Measurements from ENCODE around the gene FGF3. TPM values are rescaled to one million over a fixed set of nuclear protein-coding genes. Genes with fewer than 3 reads are reported as not detected.

The FGF3 gene
- total RNA-seq, 1 donor from 2014 or later, result not detected

DNA sequence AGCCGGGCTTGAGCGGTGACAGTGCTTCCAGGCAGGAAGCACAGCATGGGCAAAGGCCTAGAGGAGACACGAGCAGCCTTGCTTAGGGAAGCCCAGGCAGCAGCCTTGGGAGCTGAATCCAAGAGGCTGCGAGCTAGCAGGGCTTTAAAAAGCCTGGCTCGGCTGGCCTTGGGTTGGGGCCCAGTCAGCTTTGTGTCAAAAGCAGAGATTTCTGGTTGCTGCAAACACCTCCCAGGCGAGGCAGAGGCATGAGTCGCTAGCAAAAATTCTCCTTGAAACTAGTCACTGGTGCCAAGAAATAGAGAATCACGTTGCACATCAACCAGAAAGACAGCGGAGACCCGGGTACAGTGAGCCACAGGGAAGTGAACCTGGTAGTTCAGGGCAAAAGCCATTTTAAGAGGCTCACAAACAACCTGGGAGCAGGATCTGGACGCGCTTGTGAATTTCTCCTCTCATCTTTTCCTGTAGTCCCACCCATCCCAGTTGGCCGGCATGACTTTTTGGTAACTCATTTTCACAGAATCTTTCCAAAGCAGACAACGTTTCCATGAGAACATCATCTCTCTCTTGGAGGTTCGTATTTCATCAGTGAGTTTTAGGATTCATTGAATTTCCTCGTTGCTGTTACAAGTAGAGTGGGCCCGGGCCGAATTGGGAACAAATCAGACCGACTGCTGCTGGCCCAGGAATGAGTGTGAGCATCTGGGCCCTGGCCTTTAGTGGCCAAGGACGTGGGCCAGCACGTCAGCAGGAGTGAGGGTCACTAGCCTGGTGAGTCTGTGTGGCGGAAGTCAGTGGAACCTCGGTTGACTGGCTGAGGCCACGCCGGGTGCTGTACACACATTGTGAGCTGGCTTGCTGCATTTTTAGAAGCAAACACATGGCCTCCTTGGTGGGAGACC, 27.7 kb downstream of the FGF3 start:
- H3K4me3 Mint-ChIP-seq (ENCODE audit: unreplicated experiment), result no peak overlapping the region
- H3K27ac Mint-ChIP-seq (ENCODE audit: unreplicated experiment), result peak overlapping the region; percentile 8

DNA sequence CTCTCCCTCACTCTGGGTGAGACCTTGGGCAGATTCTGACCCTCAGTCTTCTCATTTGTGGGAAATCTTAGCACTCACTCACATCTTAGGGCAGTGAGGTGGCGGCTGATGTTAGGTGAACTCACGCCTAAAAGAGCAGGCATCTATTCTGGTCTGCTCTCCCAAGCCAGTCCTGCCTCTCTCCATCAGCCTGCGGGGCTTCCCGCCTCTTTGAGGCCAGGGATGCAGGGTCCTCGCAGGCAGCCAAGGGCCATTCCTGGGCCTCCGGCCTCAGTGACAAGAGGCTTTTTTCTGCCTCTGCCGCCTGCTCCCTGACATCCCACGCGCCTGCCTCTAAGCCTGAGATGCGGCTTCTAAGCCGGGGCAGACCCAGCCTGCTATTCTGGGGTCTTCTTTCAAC, 30.3 kb downstream of the FGF3 start:
- DNase-seq (ENCODE audit: low spot score), result no peak
- Mint-ChIP-seq H3K4me1 (ENCODE audit: low read depth) (peaks cover 10% of the 10 kb centered on the region), H3K27ac (ENCODE audit: unreplicated experiment) (no peak overlapping the region), H3K4me3 (ENCODE audit: unreplicated experiment) (no peak overlapping the region), H3K9me3 (ENCODE audit: low read depth) (no peaks in the 10 kb centered on the region), H3K36me3 (ENCODE audit: low read depth) (no peaks in the 10 kb centered on the region), H3K27me3 (ENCODE audit: low read depth) (peaks cover 4% of the 10 kb centered on the region)
- TF ChIP-seq, protein P1, sequence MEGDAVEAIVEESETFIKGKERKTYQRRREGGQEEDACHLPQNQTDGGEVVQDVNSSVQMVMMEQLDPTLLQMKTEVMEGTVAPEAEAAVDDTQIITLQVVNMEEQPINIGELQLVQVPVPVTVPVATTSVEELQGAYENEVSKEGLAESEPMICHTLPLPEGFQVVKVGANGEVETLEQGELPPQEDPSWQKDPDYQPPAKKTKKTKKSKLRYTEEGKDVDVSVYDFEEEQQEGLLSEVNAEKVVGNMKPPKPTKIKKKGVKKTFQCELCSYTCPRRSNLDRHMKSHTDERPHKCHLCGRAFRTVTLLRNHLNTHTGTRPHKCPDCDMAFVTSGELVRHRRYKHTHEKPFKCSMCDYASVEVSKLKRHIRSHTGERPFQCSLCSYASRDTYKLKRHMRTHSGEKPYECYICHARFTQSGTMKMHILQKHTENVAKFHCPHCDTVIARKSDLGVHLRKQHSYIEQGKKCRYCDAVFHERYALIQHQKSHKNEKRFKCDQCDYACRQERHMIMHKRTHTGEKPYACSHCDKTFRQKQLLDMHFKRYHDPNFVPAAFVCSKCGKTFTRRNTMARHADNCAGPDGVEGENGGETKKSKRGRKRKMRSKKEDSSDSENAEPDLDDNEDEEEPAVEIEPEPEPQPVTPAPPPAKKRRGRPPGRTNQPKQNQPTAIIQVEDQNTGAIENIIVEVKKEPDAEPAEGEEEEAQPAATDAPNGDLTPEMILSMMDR (IDR thresholded peaks at IDR 0.05), result no peak

More for the DNA sequence above, 27.7 kb downstream of the FGF3 start:
- Mint-ChIP-seq H3K4me1 (ENCODE audit: low read depth) (peaks cover 10% of the 10 kb centered on the region), H3K9me3 (ENCODE audit: low read depth) (no peaks in the 10 kb centered on the region), H3K27me3 (ENCODE audit: low read depth) (peaks cover 3% of the 10 kb centered on the region), H3K36me3 (ENCODE audit: low read depth) (no peaks in the 10 kb centered on the region)
- no peak for DNase-seq (ENCODE audit: low spot score)
- TF ChIP-seq, protein P1 (IDR thresholded peaks at IDR 0.05), result no peak

GRCh38 chr11:69787906-69788305, 31.3 kb downstream of the FGF3 start:
- Mint-ChIP-seq H3K4me3 (ENCODE audit: unreplicated experiment) (no peak overlapping the region), H3K4me1 (ENCODE audit: low read depth) (peaks cover 10% of the 10 kb centered on the region), H3K27ac (ENCODE audit: unreplicated experiment) (no peak overlapping the region), H3K36me3 (ENCODE audit: low read depth) (no peaks in the 10 kb centered on the region), H3K27me3 (ENCODE audit: low read depth) (peaks cover 5% of the 10 kb centered on the region), H3K9me3 (ENCODE audit: low read depth) (no peaks in the 10 kb centered on the region)
- DNase-seq (ENCODE audit: low spot score), result no peak
- TF ChIP-seq, protein P1 (IDR thresholded peaks at IDR 0.05), result no peak

- Mint-ChIP-seq H3K4me3 (ENCODE audit: unreplicated experiment) (no peak overlapping the region), H3K27me3 (ENCODE audit: low read depth) (peaks cover 8% of the 10 kb centered on the region), H3K36me3 (ENCODE audit: low read depth) (no peaks in the 10 kb centered on the region), H3K4me1 (ENCODE audit: low read depth) (peaks cover 10% of the 10 kb centered on the region), H3K9me3 (ENCODE audit: low read depth) (no peaks in the 10 kb centered on the region), H3K27ac (ENCODE audit: unreplicated experiment) (no peak overlapping the region)
- TF ChIP-seq, protein P1 (IDR thresholded peaks at IDR 0.05), result no peak
- no peak for DNase-seq (ENCODE audit: low spot score)
These were observed 31.8 kb downstream of the FGF3 start for GRCh38 chr11:69787457-69787856.

DNA sequence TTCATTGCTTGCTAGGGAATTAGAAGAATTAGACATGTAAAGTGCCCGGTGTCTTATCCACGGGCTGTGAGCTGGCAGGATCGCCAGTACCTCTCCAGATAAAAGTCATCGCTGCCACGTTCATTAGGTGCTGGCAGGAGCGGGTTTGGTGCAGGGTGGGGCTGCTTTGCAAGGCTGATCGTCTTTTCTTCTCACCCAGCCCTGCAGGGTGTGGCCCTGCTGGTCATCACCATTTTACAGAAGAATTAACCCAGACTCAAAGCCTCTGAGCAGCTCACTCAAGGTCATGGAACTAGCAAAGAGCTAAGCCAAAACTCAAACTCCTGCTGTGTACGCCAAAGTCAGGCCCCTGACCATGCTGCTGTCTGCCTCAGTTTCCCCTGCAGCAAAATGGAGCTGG, 38.0 kb downstream of the FGF3 start:
- no peak overlapping the region for H3K27ac Mint-ChIP-seq (ENCODE audit: unreplicated experiment)
- TF ChIP-seq, protein P1 (IDR thresholded peaks at IDR 0.05), result no peak
- no peaks in the 10 kb centered on the region for H3K9me3 Mint-ChIP-seq (ENCODE audit: low read depth)
- H3K4me3 Mint-ChIP-seq (ENCODE audit: unreplicated experiment), result no peak overlapping the region
- no peak for DNase-seq (ENCODE audit: low spot score)
- no peaks in the 10 kb centered on the region for H3K36me3 Mint-ChIP-seq (ENCODE audit: low read depth)
- H3K4me1 Mint-ChIP-seq (ENCODE audit: low read depth), result no peaks in the 10 kb centered on the region
- peaks cover 36% of the 10 kb centered on the region for H3K27me3 Mint-ChIP-seq (ENCODE audit: low read depth)
